GM12875 (cell line): ENCODE measurements around the gene AGPAT3.

Experiments used
- H3K4me3 ChIP-seq: one replicate; pipeline ENCODE4 v1.5.1; 2011; ENCODE audit warnings: low read depth, low read length, control low read depth
- TF ChIP-seq, protein P1 (sequence below): IDR thresholded peaks from 2 replicates; pipeline ENCODE4 v1.5.1; 2011; ENCODE audit warnings: low read depth, mild to moderate bottlenecking, control low read depth, inconsistent platforms, low read length, moderate library complexity, borderline replicate concordance; ENCODE audit not compliant: insufficient read depth

The AGPAT3 gene

DNA sequence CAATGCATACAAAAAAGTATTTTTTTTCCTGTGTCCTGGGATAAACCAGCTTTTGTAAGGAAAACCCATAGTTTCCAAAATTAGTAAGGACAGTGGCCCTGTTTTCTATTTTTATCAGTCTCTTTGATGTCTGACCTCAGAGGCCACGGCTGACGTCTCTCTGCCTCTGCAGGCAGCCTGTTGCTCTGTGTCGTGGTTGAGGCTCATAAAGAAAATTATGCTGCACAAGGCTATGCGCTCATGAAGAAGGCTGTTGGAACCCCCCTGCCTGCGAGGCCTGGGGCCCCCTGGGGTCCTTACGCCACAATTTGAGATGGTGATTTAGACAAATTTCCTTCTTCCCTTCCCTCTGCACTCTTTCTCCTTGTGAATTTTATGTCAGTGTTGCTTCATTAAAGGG, 48.9 kb downstream of the AGPAT3 start:
- TF ChIP-seq, protein P1, sequence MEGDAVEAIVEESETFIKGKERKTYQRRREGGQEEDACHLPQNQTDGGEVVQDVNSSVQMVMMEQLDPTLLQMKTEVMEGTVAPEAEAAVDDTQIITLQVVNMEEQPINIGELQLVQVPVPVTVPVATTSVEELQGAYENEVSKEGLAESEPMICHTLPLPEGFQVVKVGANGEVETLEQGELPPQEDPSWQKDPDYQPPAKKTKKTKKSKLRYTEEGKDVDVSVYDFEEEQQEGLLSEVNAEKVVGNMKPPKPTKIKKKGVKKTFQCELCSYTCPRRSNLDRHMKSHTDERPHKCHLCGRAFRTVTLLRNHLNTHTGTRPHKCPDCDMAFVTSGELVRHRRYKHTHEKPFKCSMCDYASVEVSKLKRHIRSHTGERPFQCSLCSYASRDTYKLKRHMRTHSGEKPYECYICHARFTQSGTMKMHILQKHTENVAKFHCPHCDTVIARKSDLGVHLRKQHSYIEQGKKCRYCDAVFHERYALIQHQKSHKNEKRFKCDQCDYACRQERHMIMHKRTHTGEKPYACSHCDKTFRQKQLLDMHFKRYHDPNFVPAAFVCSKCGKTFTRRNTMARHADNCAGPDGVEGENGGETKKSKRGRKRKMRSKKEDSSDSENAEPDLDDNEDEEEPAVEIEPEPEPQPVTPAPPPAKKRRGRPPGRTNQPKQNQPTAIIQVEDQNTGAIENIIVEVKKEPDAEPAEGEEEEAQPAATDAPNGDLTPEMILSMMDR, result no peak
- no peak overlapping the region for H3K4me3 ChIP-seq

DNA sequence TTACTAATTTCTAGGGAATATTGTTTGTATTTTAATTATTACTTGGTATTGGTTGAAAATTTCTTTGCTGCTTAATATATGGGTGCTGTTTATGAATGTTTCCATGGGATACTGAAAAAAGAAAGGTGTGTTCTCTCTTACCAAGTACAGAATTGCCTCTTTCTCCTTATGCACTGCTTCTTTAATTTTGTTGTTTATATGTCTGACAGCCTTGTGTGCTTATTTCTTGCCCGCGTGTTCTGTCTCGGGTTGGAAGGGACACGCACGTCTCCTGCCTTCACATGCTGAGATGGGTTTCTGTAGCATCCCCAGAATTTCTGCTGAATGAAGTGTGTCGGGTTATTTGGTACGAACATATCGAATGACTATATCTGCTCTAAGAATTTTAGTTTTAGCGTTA, 51.1 kb downstream of the AGPAT3 start:
- TF ChIP-seq, protein P1, result no peak
- no peak overlapping the region for H3K4me3 ChIP-seq

DNA sequence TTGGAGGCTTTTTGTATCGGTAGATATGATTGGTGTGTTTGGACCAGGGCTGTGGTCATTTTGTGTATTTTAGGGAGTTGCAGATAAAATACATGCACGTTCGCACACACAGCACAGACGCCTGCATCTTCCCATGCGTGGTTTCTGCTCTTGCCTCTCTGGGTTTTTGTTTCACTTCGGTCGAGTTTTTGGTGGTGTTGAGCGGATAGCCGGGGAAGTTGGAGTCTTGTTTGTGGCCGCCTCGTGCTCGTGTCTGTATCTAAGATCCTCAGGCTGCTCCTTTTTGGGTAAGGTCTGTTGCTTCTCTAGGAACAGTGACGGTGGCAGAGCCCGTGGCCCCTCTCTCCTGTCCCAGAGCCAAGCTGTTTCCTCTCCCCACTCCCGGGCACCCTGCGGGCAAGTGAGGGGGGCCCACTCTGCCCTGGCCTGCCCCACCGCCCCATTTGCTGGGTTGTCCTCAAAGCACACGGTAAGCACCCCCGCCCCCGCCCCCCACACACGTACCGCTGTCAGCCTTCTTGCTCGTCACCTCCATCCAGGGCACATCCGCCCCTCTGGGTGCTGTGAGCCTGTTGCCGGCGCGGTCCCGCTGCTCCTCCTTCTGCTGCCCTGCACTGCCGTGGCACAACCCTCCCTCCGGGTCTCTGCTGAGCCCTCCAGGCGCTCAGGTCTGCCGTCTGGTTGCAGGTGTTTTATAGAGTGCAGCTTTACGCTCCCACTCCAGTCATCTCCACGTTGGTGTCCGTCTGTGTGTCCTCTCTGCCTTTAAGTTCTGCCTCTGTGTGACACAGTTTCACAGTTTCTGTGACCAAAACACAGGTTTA, 51.9 kb downstream of the AGPAT3 start:
- peak overlapping the region; percentile 58 for H3K4me3 ChIP-seq
- TF ChIP-seq, protein P1, result no peak

DNA sequence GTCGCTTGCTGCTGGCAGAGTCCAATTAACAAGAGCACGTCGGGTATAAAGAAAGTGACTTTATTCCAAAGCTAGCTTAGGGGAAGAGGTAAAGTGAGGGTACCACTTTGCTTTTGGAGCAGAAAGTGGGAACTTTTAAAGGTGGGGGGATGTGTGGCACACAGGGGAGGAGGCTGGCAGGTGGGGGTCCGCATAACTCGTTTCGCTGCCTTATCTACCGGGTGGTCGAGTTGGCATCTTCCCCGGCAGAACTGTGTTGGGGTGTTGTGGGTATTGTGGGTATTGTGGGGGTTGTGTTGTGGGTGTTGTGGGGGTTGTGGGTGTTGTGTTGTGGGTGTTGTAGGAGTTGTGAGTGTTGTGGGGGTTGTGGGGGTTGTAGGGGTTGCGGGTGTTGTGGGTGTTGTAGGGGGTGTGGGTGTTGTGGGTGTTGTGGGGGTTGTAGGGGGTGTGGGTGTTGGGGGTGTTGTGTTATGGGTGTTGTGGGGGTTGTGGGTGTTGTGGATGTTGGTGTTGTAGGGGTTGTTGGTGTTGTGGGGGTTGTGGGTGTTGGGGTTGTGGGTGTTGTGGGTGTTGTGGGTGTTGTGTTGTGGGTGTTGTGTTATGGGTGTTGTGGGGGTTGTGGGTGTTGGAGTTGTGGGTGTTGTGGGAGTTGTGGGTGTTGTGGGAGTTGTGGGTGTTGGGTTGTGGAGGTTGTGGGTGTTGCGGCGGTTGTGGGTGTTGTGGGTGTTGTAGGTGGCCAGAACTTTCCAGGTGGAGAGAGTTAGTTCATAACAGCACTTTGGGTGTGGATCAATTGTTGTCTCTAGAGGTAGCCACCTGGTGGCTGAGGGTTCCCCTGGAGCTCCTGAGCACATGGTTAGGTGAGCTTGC, 52.7 kb downstream of the AGPAT3 start:
- TF ChIP-seq, protein P1, result peak; percentile 41; the same call in 1 of the 2 replicates
- peak overlapping the region; percentile 58 for H3K4me3 ChIP-seq

DNA sequence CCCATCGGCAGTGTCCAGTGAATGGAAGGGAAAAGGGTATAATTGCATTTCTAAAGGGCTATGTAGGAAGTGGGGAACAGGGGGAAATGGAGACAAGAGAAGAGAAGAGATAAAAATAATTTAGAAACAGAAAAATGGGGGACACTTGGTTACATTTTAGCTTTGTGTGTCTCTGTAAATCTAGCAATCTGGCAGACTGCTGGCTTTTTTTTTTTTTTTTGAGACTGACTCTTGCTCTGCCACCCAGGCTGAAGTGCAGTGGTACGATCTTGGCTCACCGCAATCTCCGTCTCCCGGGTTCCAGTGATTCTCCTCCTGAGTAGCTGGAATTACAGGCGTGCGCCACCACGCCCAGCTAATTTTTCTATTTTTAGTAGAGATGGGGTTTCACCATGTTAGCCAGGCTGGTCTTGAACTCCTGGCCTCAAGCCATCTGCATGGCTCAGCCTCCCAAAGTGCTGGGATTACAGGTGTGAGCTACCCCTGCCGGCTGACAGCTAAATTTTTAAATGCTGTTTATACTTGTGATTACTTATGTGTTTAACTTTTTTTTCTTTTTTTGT, 53.4 kb downstream of the AGPAT3 start:
- no peak overlapping the region for H3K4me3 ChIP-seq
- TF ChIP-seq, protein P1, result no peak

DNA sequence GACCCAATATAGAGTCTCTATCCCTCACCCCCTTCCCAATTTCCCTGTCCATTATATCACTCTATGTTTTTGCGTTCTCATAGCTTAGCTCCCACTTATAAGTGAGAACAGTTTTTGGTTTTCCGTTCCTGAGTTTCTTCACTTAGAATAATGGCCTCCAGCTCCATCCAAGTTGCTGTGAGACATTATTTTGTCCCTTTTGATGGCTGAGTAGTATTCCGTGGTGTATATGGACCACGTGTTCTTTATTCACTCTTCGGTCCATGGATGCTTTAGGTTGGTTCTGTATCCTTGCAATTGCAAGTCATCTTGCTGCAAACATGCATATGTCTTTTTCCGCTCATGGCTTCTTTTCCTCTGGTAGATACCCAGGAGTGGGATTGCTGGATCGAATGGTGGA, 54.3 kb downstream of the AGPAT3 start:
- TF ChIP-seq, protein P1, result no peak
- no peak overlapping the region for H3K4me3 ChIP-seq
